B cell (primary cell): ENCODE data around the gene REN. TPM values are rescaled to one million over a fixed set of nuclear protein-coding genes. Genes with fewer than 3 reads are reported as not detected.

Experiments
- ATAC-seq: fragments of 200-7000 bp; cut with Tn5 transposase; one replicate; pipeline ENCODE4 v1.10.0; 2021; ENCODE audit warnings: low read depth, mild to moderate bottlenecking, moderate number of reproducible peaks, moderate library complexity
- CTCF ChIA-PET: fragments of 350-600 bp; sonication (Branson Sonifier 250); formaldehyde crosslinking; loops from one replicate; lab custom pipeline; 2021; ENCODE audit warnings: antibody characterized with exemption, inconsistent platforms; lab: Charles Lee
- POLR2A ChIA-PET: fragments of 350-600 bp; sonication (Branson Sonifier 250); formaldehyde crosslinking; loops from one replicate; lab custom pipeline; 2021; ENCODE audit warnings: antibody characterized with exemption; lab: Charles Lee
- DNase-seq: peaks from one replicate; pipeline ENCODE4 v3.0.0; 2013
- H2AFZ ChIP-seq: 2 replicates; pipeline ENCODE4 v1.6.1; 2012; ENCODE audit warnings: mild to moderate bottlenecking, low read depth, low read length; ENCODE audit not compliant: insufficient read depth, poor library complexity, severe bottlenecking
- H3K27ac ChIP-seq, 2 donors: 1 replicate in 1 of 2; 2 replicates in 1 of 2; pipeline ENCODE4 v1.5.1; 2012 to 2013; ENCODE audit warnings: low read length in 2 of 2, mild to moderate bottlenecking in 2 of 2, moderate library complexity in 1 of 2
- H3K27me3 ChIP-seq, 4 experiments: fragments of 200-600 bp in 1 of 4; sonication (generic) in 1 of 4; replicated peaks in 1 of 4; 1 replicate in 2 of 4; 2 replicates in 2 of 4; pipeline versions ENCODE4 v1.6.1 to v1.7.0; 2013 to 2016; ENCODE audit warnings: low read length in 3 of 4, mild to moderate bottlenecking in 2 of 4, mixed read lengths in 1 of 4, moderate library complexity in 1 of 4; ENCODE audit not compliant: insufficient read depth in 4 of 4, control insufficient read depth in 3 of 4; ENCODE audit errors: control extremely low read depth in 1 of 4
- H3K36me3 ChIP-seq, 2 experiments: replicated peaks in 1 of 2; 1 replicate in 1 of 2; 2 replicates in 1 of 2; pipeline versions ENCODE4 v1.6.1 to v1.7.1; 2013; ENCODE audit warnings: low read length in 1 of 2; ENCODE audit not compliant: insufficient read depth in 2 of 2, control insufficient read depth in 1 of 2; ENCODE audit errors: control extremely low read depth in 1 of 2, extremely low read depth in 1 of 2
- H3K4me1 ChIP-seq, 2 donors: fragments of 200-600 bp in 1 of 2; sonication (generic) in 1 of 2; 1 replicate in 1 of 2; 2 replicates in 1 of 2; pipeline versions ENCODE4 v1.5.1 to v1.6.1; 2013 to 2017; ENCODE audit warnings: low read length in 2 of 2; ENCODE audit not compliant: control insufficient read depth in 2 of 2, insufficient read depth in 2 of 2
- H3K4me2 ChIP-seq: replicated peaks from 2 replicates; pipeline ENCODE3; 2012; ENCODE audit warnings: mild to moderate bottlenecking, low read depth, low read length; ENCODE audit not compliant: poor library complexity, severe bottlenecking
- H3K4me3 ChIP-seq, 5 experiments: fragments of 200-600 bp in 1 of 5; sonication (generic) in 1 of 5; 1 replicate in 3 of 5; 2 replicates in 2 of 5; pipeline versions ENCODE4 v1.5.1 to v1.7.0; 2011 to 2016; ENCODE audit warnings: low read length in 4 of 5, mild to moderate bottlenecking in 4 of 5, low read depth in 2 of 5, control low read depth in 1 of 5, moderate library complexity in 1 of 5; ENCODE audit not compliant: insufficient read depth in 1 of 5; ENCODE audit errors: control extremely low read depth in 1 of 5, extremely low read depth in 1 of 5
- H3K79me2 ChIP-seq: fragments of 200-600 bp; sonication (generic); one replicate; pipeline ENCODE4 v1.6.0; 2016; ENCODE audit warnings: low read length; ENCODE audit not compliant: control insufficient read depth, insufficient read depth
- H3K9ac ChIP-seq: fragments of 200-600 bp; sonication (generic); 2 replicates; pipeline ENCODE4 v1.6.1; 2017; ENCODE audit warnings: mild to moderate bottlenecking, low read length, moderate library complexity
- H3K9me3 ChIP-seq, 3 donors: one replicate each; pipeline versions ENCODE4 v1.6.1 to v1.7.1; 2013; ENCODE audit warnings: low read length in 2 of 3; ENCODE audit not compliant: control insufficient read depth in 2 of 3, insufficient read depth in 1 of 3; ENCODE audit errors: control extremely low read depth in 1 of 3
- H4K20me1 ChIP-seq: 2 replicates; pipeline ENCODE4 v1.6.0; 2012; ENCODE audit warnings: mild to moderate bottlenecking, low read length; ENCODE audit not compliant: insufficient read depth, control insufficient read depth, poor library complexity, severe bottlenecking
- H3K27ac Mint-ChIP-seq: one replicate; pipeline ENCODE4 v1.8.0; 2021; ENCODE audit warnings: mixed read lengths
- H3K27me3 Mint-ChIP-seq: one replicate; pipeline ENCODE4 v1.8.0; 2021; ENCODE audit warnings: mixed read lengths
- H3K4me1 Mint-ChIP-seq: one replicate; pipeline ENCODE4 v1.8.0; 2021; ENCODE audit warnings: mixed read lengths
- H3K4me3 Mint-ChIP-seq: one replicate; pipeline ENCODE4 v1.8.0; 2021; ENCODE audit warnings: mixed read lengths
- H3K9me3 Mint-ChIP-seq: one replicate; pipeline ENCODE4 v1.8.0; 2022; ENCODE audit warnings: mixed read lengths; ENCODE audit not compliant: insufficient read depth
- CTCF ChIP-seq: fragments of 200-600 bp; IDR thresholded peaks from one replicate; pipeline ENCODE4 v1.8.0; 2022; ENCODE audit warnings: antibody characterized with exemption, mild to moderate bottlenecking
- EZH2 ChIP-seq: IDR thresholded peaks from 2 replicates; pipeline ENCODE4 v1.6.1; 2012; ENCODE audit warnings: borderline replicate concordance, low read depth, mild to moderate bottlenecking, moderate library complexity, low read length; ENCODE audit not compliant: insufficient read depth, poor library complexity, severe bottlenecking
- WGBS: methylation state at CpG from one replicate; pipeline ENCODE4 v1.1.5; 2013; ENCODE audit warnings: missing lambda C conversion rate; ENCODE audit not compliant: insufficient coverage; 5-methylcytosine and 5-hydroxymethylcytosine counted together
- intact Hi-C: fragments of 100-400 bp; cut with micrococcal nuclease; formaldehyde crosslinking; loops from one replicate; pipeline ENCODE4 v1.10.0; 2022
- polyA plus RNA-seq: library from polyadenylated mRNA; depleted of rRNA; stranded (reverse); fragments of >200 nt; gene quantifications from 2 replicates; pipeline ENCODE4 v1.2.3, GENCODE V29; 2012
- total RNA-seq, 2 donors: library from RNA; stranded (reverse); fragments of 120-200 nt in 1 of 2; gene quantifications; 1 replicate in 1 of 2; 2 replicates in 1 of 2; pipeline versions ENCODE4 v1.2.3 to v1.2.4, GENCODE V29; 2013 to 2022

REN gene
- total and polyA plus RNA-seq, 2 donors (not counting 1 experiment from before 2014, with no cell fraction given): not detected

- H3K79me2 ChIP-seq: no peaks in the 10 kb centered on the region
- H3K36me3 ChIP-seq: no peaks in the 10 kb centered on the region
- ATAC-seq (no peak), DNase-seq (no peak)
- H3K4me1 Mint-ChIP-seq: peaks cover 5% of the 10 kb centered on the region
- no peak overlapping the region for H3K4me2 ChIP-seq
- intact Hi-C loops: loop anchor here (5.0 kb wide), 1 partner anchor 625 kb away; no protein-coding TSS in a partner anchor
- no peak overlapping the region for H3K27ac ChIP-seq
- peaks cover 7 to 8% of the 10 kb centered on the region in 2 donors for H3K4me1 ChIP-seq
- no peaks in the 10 kb centered on the region for H3K9me3 ChIP-seq
- H3K4me3 ChIP-seq: no peak overlapping the region
- H3K9me3 Mint-ChIP-seq: no peaks in the 10 kb centered on the region
- peaks cover 14% of the 10 kb centered on the region for H3K27me3 Mint-ChIP-seq
- 68% methylated on average over 5 of the region's 7 CpGs for WGBS
- no peak overlapping the region for H3K4me3 Mint-ChIP-seq
- H3K9ac ChIP-seq: no peak overlapping the region
- TF ChIP-seq EZH2 (no peak), CTCF (no peak)
- H2AFZ ChIP-seq: no peak overlapping the region
- no peak overlapping the region for H3K27ac Mint-ChIP-seq
- H4K20me1 ChIP-seq: no peaks in the 10 kb centered on the region
- CTCF ChIA-PET: no interaction called here
- H3K27me3 ChIP-seq: peaks cover 0 to 12% (median 2%) of the 10 kb centered on the region in 4 experiments
- POLR2A ChIA-PET: no interaction called here
Observed at GRCh38 chr1:204126956-204127355, 39.2 kb downstream of the REN start.

GRCh38 chr1:204126386-204126785, 39.8 kb downstream of the REN start:
- no peak overlapping the region for H2AFZ ChIP-seq
- CTCF ChIA-PET: no interaction called here
- no peaks in the 10 kb centered on the region for H3K9me3 Mint-ChIP-seq

More at GRCh38 chr1:204126386-204126785, 39.8 kb downstream of the REN start:
- DNase-seq: no peak
- TF ChIP-seq CTCF: no peak
- no peak for TF ChIP-seq EZH2
- H3K4me1 ChIP-seq: peaks cover 7 to 8% of the 10 kb centered on the region in 2 donors
- H4K20me1 ChIP-seq: no peaks in the 10 kb centered on the region
- ATAC-seq: no peak
- peaks cover 0 to 12% (median 2%) of the 10 kb centered on the region in 4 experiments for H3K27me3 ChIP-seq
- H3K4me3 ChIP-seq: no peak overlapping the region
- H3K9me3 ChIP-seq: no peaks in the 10 kb centered on the region
- no peak overlapping the region for H3K27ac ChIP-seq
- no peaks in the 10 kb centered on the region for H3K79me2 ChIP-seq
- H3K27ac Mint-ChIP-seq: no peak overlapping the region
- no peak overlapping the region for H3K9ac ChIP-seq
- H3K4me3 Mint-ChIP-seq: no peak overlapping the region
- H3K4me1 Mint-ChIP-seq: peaks cover 5% of the 10 kb centered on the region
- WGBS: 81% methylated on average over 7 of the region's 8 CpGs
- intact Hi-C loops: loop anchor here (5.0 kb wide), 1 partner anchor 624 kb away; no protein-coding TSS in a partner anchor
- POLR2A ChIA-PET: no interaction called here
- H3K27me3 Mint-ChIP-seq: peaks cover 14% of the 10 kb centered on the region
- no peaks in the 10 kb centered on the region for H3K36me3 ChIP-seq
- H3K4me2 ChIP-seq: no peak overlapping the region
